SH-SY5Y (cell line): Measurements from ENCODE around the gene SSBP3.

Source experiments
- GATA2 ChIP-seq: IDR thresholded peaks from 2 replicates; pipeline ENCODE4 v1.6.1; 2011; ENCODE audit warnings: mild to moderate bottlenecking, low read depth, low read length
- GATA3 ChIP-seq: IDR thresholded peaks from 2 replicates; pipeline ENCODE4 v1.6.1; 2011; ENCODE audit warnings: low read depth, mild to moderate bottlenecking, low read length, moderate library complexity

- TF ChIP-seq GATA2: no peak
- no peak for TF ChIP-seq GATA3
These were observed 93.3 kb downstream of the SSBP3 start for GRCh38 chr1:54312796-54313316.
